BJ (cell line): ENCODE results near the gene RBKS. TPM values are rescaled to one million over a fixed set of nuclear protein-coding genes. Genes with fewer than 3 reads are reported as not detected.

Experiments
- CTCF ChIA-PET: fragments of 350-600 bp; formaldehyde crosslinking; extraction: SDS; loops from one replicate; lab custom pipeline; 2021; ENCODE audit warnings: antibody characterized with exemption, inconsistent platforms; lab: Yijun Ruan, JAX
- POLR2A ChIA-PET: fragments of 300-600 bp; sonication (Branson Sonifier 250); formaldehyde crosslinking; extraction: SDS; loops from one replicate; lab custom pipeline; 2021; ENCODE audit warnings: antibody characterized with exemption; lab: Charles Lee
- DNase-seq: peaks from one replicate; pipeline ENCODE4 v3.0.0-alpha.2; 2011; ENCODE audit warnings: low read depth
- H3K27me3 ChIP-seq: 2 replicates; pipeline ENCODE4 v1.6.0; 2011; ENCODE audit warnings: low read length; ENCODE audit not compliant: control insufficient read depth, insufficient read depth
- H3K36me3 ChIP-seq: 2 replicates; pipeline ENCODE4 v1.5.1; 2011; ENCODE audit warnings: low read length; ENCODE audit not compliant: control insufficient read depth, insufficient read depth
- H3K4me3 ChIP-seq: 2 replicates; pipeline ENCODE4 v1.5.1; 2011; ENCODE audit warnings: low read depth, mild to moderate bottlenecking, control low read depth, low read length
- CTCF ChIP-seq: IDR thresholded peaks from 2 replicates; pipeline ENCODE4 v1.5.1; 2011; ENCODE audit warnings: low read depth, mild to moderate bottlenecking, control low read depth, inconsistent platforms, low read length, moderate library complexity; ENCODE audit not compliant: insufficient read depth
- polyA plus RNA-seq: library from polyadenylated mRNA; depleted of rRNA; stranded (reverse); fragments of >200 nt; gene quantifications from 2 replicates; pipeline ENCODE4 v1.2.3, GENCODE V29; 2011

RBKS gene
- polyA plus RNA-seq, 1 experiment: 1.8 TPM

- Histone ChIP-seq H3K36me3 (no peaks in the 10 kb centered on the region), H3K27me3 (no peaks in the 10 kb centered on the region), H3K4me3 (no peak overlapping the region)
- ChIA-PET POLR2A (no interaction called here), CTCF (no interaction called here)
- no peak for TF ChIP-seq CTCF
- no peak for DNase-seq
These were observed 26.3 kb upstream of the RBKS start for GRCh38 chr2:27916293-27916995.

- POLR2A ChIA-PET: no interaction called here
- Histone ChIP-seq H3K36me3 (no peaks in the 10 kb centered on the region), H3K4me3 (no peak overlapping the region), H3K27me3 (no peaks in the 10 kb centered on the region)
- no peak for DNase-seq
- TF ChIP-seq CTCF: no peak
- CTCF ChIA-PET: no interaction called here
These were observed 25.7 kb upstream of the RBKS start for GRCh38 chr2:27915874-27916273.

GRCh38 chr2:27915191-27915590 lies 25.0 kb upstream of the RBKS start:
- Histone ChIP-seq H3K36me3 (no peaks in the 10 kb centered on the region), H3K4me3 (no peak overlapping the region), H3K27me3 (no peaks in the 10 kb centered on the region)
- ChIA-PET CTCF (no interaction called here), POLR2A (no interaction called here)
- DNase-seq: no peak
- no peak for TF ChIP-seq CTCF

GRCh38 chr2:27914805-27915175 lies 24.6 kb upstream of the RBKS start:
- H3K4me3 ChIP-seq: no peak overlapping the region
- CTCF ChIA-PET: no interaction called here
- H3K36me3 ChIP-seq: no peaks in the 10 kb centered on the region
- no peaks in the 10 kb centered on the region for H3K27me3 ChIP-seq
- no peak for DNase-seq
- POLR2A ChIA-PET: no interaction called here
- TF ChIP-seq CTCF: no peak

- no peak for TF ChIP-seq CTCF
- Histone ChIP-seq H3K27me3 (no peaks in the 10 kb centered on the region), H3K4me3 (no peak overlapping the region), H3K36me3 (no peaks in the 10 kb centered on the region)
- ChIA-PET POLR2A (no interaction called here), CTCF (no interaction called here)
- DNase-seq: no peak
These were observed 24.0 kb upstream of the RBKS start for GRCh38 chr2:27914041-27914804.
